GM23248 (cell line): Measurements from ENCODE around the gene LDLRAD4.

Experiments used
- EZH2 ChIP-seq: fragments of 200-600 bp; sonication (generic); IDR thresholded peaks from 2 replicates; pipeline ENCODE4 v1.6.1; 2018; ENCODE audit warnings: antibody characterized with exemption, mild to moderate bottlenecking; ENCODE audit not compliant: insufficient read depth, poor library complexity, severe bottlenecking
- EZH2phosphoT487 ChIP-seq: fragments of 200-600 bp; sonication (generic); IDR thresholded peaks from 2 replicates; pipeline ENCODE4 v1.6.1; 2018; ENCODE audit warnings: antibody characterized with exemption, moderate library complexity, mild to moderate bottlenecking, low read depth; ENCODE audit not compliant: insufficient read depth

DNA sequence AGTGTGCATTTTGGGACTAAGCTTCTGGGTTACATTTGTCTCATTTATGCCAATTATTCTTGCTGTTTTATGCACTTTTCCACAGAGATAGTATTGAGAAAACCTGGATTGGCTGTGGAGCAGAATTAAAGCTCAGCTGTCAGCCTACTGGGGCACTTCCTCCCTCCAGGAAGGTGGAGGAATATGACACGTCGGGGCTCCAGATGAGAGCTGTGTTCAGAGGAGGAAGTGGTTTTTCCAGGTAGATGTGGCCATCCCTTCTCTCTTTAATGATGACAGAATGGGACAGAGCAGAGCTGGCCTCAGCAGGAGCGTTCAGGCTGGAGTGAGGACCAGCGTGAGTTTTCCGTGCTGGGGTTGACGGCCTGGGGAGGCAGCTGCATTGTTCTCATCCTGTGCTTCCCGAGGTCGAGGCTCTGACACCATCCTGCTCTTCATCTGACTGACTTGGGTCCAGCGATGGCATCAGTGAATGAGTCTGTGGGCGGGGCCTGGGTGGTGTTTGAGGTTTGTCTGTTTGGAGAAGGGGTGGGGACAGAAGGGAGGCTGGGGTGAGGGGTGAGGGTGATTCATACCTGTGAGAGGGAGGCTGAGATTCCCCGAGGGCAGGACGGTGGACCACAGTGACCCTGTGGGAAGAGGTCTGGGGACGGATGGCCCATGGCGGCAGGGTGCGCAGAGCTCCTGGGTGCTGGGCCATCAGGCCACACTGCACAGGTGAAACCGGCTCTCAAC is 207.0 kb downstream of the LDLRAD4 start:
- TF ChIP-seq EZH2 = no peak
- no peak for TF ChIP-seq EZH2phosphoT487
